Tibial nerve (tissue), 4 donors: Measurements from ENCODE around the gene AQP2.

Experiments
- CTCF ChIP-seq, 5 experiments: fragments of 200-600 bp in 3 of 5; fragments of 450-650 bp in 2 of 5; sonication (generic) in 3 of 5; IDR thresholded peaks; one replicate each; pipeline ENCODE4 v1.5.1; 2016 to 2019; ENCODE audit warnings: antibody characterized with exemption in 5 of 5, mild to moderate bottlenecking in 3 of 5, moderate library complexity in 2 of 5
- EP300 ChIP-seq, 2 donors: sonication (generic); formaldehyde crosslinking; IDR thresholded peaks; one replicate each; pipeline ENCODE4 v1.6.1; 2017; ENCODE audit warnings: antibody characterized with exemption in 2 of 2, mild to moderate bottlenecking in 1 of 2
- POLR2A ChIP-seq, 2 donors: fragments of 450-650 bp; IDR thresholded peaks; one replicate each; pipeline ENCODE4 v1.6.1; 2017; ENCODE audit warnings: antibody characterized with exemption in 2 of 2, mild to moderate bottlenecking in 2 of 2, moderate library complexity in 2 of 2

- TF ChIP-seq CTCF (IDR thresholded peaks at IDR 0.05) (no peak), POLR2A (IDR thresholded peaks at IDR 0.05) (no peak), EP300 (IDR thresholded peaks at IDR 0.05) (no peak)
Observed at GRCh38 chr12:49950273-49951251, at the start of gene AQP2.
